ENCODE results near the gene CFAP46. TPM values are rescaled to one million over a fixed set of nuclear protein-coding genes. Genes with fewer than 3 reads are reported as not detected.

Gene CFAP46
- total RNA-seq, 1 donor from 2014 or later: not detected

GRCh38 chr10:132973903-132974241, 31.5 kb upstream of the CFAP46 start:
- no peak overlapping the region for H3K27ac ChIP-seq
- TF ChIP-seq CTCF (IDR thresholded peaks at IDR 0.05): no peak
- H3K36me3 ChIP-seq: no peaks in the 10 kb centered on the region
- no peak for DNase-seq (ENCODE audit: low spot score in 2 of 2)
- H3K27me3 ChIP-seq: no peaks in the 10 kb centered on the region
- intact Hi-C loops (cut with DNase I): no loop called here
- H3K9me3 ChIP-seq: no peaks in the 10 kb centered on the region
- H3K4me3 ChIP-seq: no peak overlapping the region
- no peaks in the 10 kb centered on the region for H3K4me1 ChIP-seq

GRCh38 chr10:132972986-132973902, 30.9 kb upstream of the CFAP46 start:
- no peak for TF ChIP-seq CTCF (IDR thresholded peaks at IDR 0.05)
- DNase-seq (ENCODE audit: low spot score in 2 of 2): no peak
- H3K9me3 ChIP-seq: no peaks in the 10 kb centered on the region
- H3K4me1 ChIP-seq: no peaks in the 10 kb centered on the region
- intact Hi-C loops (cut with DNase I): no loop called here
- no peaks in the 10 kb centered on the region for H3K27me3 ChIP-seq
- no peak overlapping the region for H3K27ac ChIP-seq
- no peak overlapping the region for H3K4me3 ChIP-seq
- no peaks in the 10 kb centered on the region for H3K36me3 ChIP-seq

- DNase-seq (ENCODE audit: low spot score in 2 of 2): no peak
- H3K4me1 ChIP-seq: no peaks in the 10 kb centered on the region
Observed at GRCh38 chr10:132972149-132972985, 30.0 kb upstream of the CFAP46 start.

GRCh38 chr10:132971448-132972148, 29.2 kb upstream of the CFAP46 start:
- intact Hi-C loops (cut with DNase I): no loop called here
- Histone ChIP-seq H3K27ac (no peak overlapping the region), H3K36me3 (no peaks in the 10 kb centered on the region), H3K4me3 (no peak overlapping the region), H3K9me3 (no peaks in the 10 kb centered on the region), H3K27me3 (no peaks in the 10 kb centered on the region), H3K4me1 (no peaks in the 10 kb centered on the region)
- no peak for TF ChIP-seq CTCF (IDR thresholded peaks at IDR 0.05)
- no peak for DNase-seq (ENCODE audit: low spot score in 2 of 2)

More at GRCh38 chr10:132972149-132972985, 30.0 kb upstream of the CFAP46 start:
- Histone ChIP-seq H3K4me3 (no peak overlapping the region), H3K36me3 (no peaks in the 10 kb centered on the region), H3K27ac (no peak overlapping the region), H3K9me3 (no peaks in the 10 kb centered on the region), H3K27me3 (no peaks in the 10 kb centered on the region)
- intact Hi-C loops (cut with DNase I): no loop called here
- TF ChIP-seq CTCF (IDR thresholded peaks at IDR 0.05): no peak

GRCh38 chr10:132970641-132971438, 28.5 kb upstream of the CFAP46 start:
- no peaks in the 10 kb centered on the region for H3K27me3 ChIP-seq
- H3K4me1 ChIP-seq: no peaks in the 10 kb centered on the region
- no peak overlapping the region for H3K4me3 ChIP-seq
- no peak for DNase-seq (ENCODE audit: low spot score in 2 of 2)
- intact Hi-C loops (cut with DNase I): no loop called here
- no peak overlapping the region for H3K27ac ChIP-seq
- no peak for TF ChIP-seq CTCF (IDR thresholded peaks at IDR 0.05)
- no peaks in the 10 kb centered on the region for H3K9me3 ChIP-seq
- no peaks in the 10 kb centered on the region for H3K36me3 ChIP-seq
